Measurements from ENCODE around the gene PALM.

- TF ChIP-seq POLR2A (IDR thresholded peaks at IDR 0.05; ENCODE audit: low read length) (no peak), GATA1 (IDR thresholded peaks at IDR 0.05; ENCODE audit: low read depth, low read length) (no peak)
These were observed 2.5 kb downstream of the PALM start for GRCh38 chr19:711254-711653.
